H9 (cell line): ENCODE data around the gene NCBP3. TPM values are rescaled to one million over a fixed set of nuclear protein-coding genes. Genes with fewer than 3 reads are reported as not detected.

Experiments
- DNase-seq: peaks from one replicate; pipeline ENCODE4 v3.0.0-alpha.2; 2017
- H2AFZ ChIP-seq: one replicate; pipeline ENCODE4 v1.6.1; 2013; ENCODE audit warnings: mild to moderate bottlenecking, low read length, control low read depth, moderate library complexity
- H2AK5ac ChIP-seq: 2 replicates; pipeline ENCODE4 v1.6.1; 2013; ENCODE audit warnings: low read length, control low read depth, mixed read lengths; ENCODE audit not compliant: insufficient read length
- H2BK120ac ChIP-seq: one replicate; pipeline ENCODE4 v1.6.1; 2013; ENCODE audit warnings: low read depth, mild to moderate bottlenecking, low read length, control low read depth, inconsistent platforms; ENCODE audit not compliant: poor library complexity, severe bottlenecking
- H2BK12ac ChIP-seq: 2 replicates; pipeline ENCODE4 v1.6.1; 2013; ENCODE audit warnings: low read length, control low read depth, mixed read lengths, low read depth; ENCODE audit not compliant: insufficient read length
- H2BK15ac ChIP-seq: 2 replicates; pipeline ENCODE4 v1.6.1; 2013; ENCODE audit warnings: low read depth, low read length, control low read depth
- H2BK20ac ChIP-seq: one replicate; pipeline ENCODE4 v1.6.1; 2013; ENCODE audit warnings: low read depth, mild to moderate bottlenecking, low read length, control low read depth, inconsistent platforms; ENCODE audit not compliant: poor library complexity, severe bottlenecking
- H2BK5ac ChIP-seq: 2 replicates; pipeline ENCODE4 v1.6.1; 2013; ENCODE audit warnings: low read length, control low read depth, mixed read lengths; ENCODE audit not compliant: insufficient read length
- H3K14ac ChIP-seq: 2 replicates; pipeline ENCODE4 v1.6.1; 2013; ENCODE audit warnings: low read length, control low read depth; ENCODE audit not compliant: insufficient read depth
- H3K18ac ChIP-seq: 2 replicates; pipeline ENCODE4 v1.6.1; 2013; ENCODE audit warnings: low read depth, mild to moderate bottlenecking, mixed read lengths, low read length, control low read depth; ENCODE audit not compliant: insufficient read length
- H3K23ac ChIP-seq: 2 replicates; pipeline ENCODE4 v1.6.1; 2013; ENCODE audit warnings: low read length, control low read depth, mixed read lengths, low read depth; ENCODE audit not compliant: insufficient read length
- H3K23me2 ChIP-seq: 2 replicates; pipeline ENCODE4 v1.6.1; 2013; ENCODE audit warnings: low read depth, mild to moderate bottlenecking, mixed read lengths, low read length, control low read depth; ENCODE audit not compliant: insufficient read length, poor library complexity, severe bottlenecking
- H3K27ac ChIP-seq: 2 replicates; pipeline ENCODE4 v1.5.1; 2013; ENCODE audit warnings: low read length, control low read depth, mixed read lengths, low read depth; ENCODE audit not compliant: insufficient read length
- H3K27me3 ChIP-seq: 2 replicates; pipeline ENCODE4 v1.6.1; 2013; ENCODE audit warnings: low read length, control low read depth, inconsistent platforms; ENCODE audit not compliant: insufficient read depth
- H3K4ac ChIP-seq: 2 replicates; pipeline ENCODE4 v1.6.1; 2013; ENCODE audit warnings: low read depth, mild to moderate bottlenecking, control low read depth, inconsistent platforms, low read length, moderate library complexity
- H3K4me1 ChIP-seq: 2 replicates; pipeline ENCODE4 v1.6.1; 2013; ENCODE audit warnings: low read length, control low read depth, inconsistent platforms; ENCODE audit not compliant: insufficient read depth
- H3K4me2 ChIP-seq: 2 replicates; pipeline ENCODE4 v1.6.1; 2013; ENCODE audit warnings: low read length, control low read depth, mixed read lengths; ENCODE audit not compliant: insufficient read length, insufficient read depth
- H3K56ac ChIP-seq: 2 replicates; pipeline ENCODE4 v1.6.1; 2013; ENCODE audit warnings: low read depth, mild to moderate bottlenecking, mixed read lengths, low read length, control low read depth; ENCODE audit not compliant: insufficient read length
- H3K79me1 ChIP-seq: 2 replicates; pipeline ENCODE4 v1.6.1; 2013; ENCODE audit warnings: low read depth, mild to moderate bottlenecking, moderate library complexity, low read length, control low read depth, inconsistent platforms; ENCODE audit not compliant: insufficient read depth, poor library complexity, severe bottlenecking
- H3K79me2 ChIP-seq: 2 replicates; pipeline ENCODE4 v1.6.1; 2013; ENCODE audit warnings: low read length, control low read depth, inconsistent platforms; ENCODE audit not compliant: insufficient read depth
- H3K9ac ChIP-seq: 2 replicates; pipeline ENCODE4 v1.6.1; 2013; ENCODE audit warnings: low read length, control low read depth, mixed read lengths; ENCODE audit not compliant: insufficient read length; ENCODE audit errors: extremely low read depth
- H3K9me3 ChIP-seq: one replicate; pipeline ENCODE4 v1.6.1; 2013; ENCODE audit warnings: low read depth, low read length, inconsistent platforms; ENCODE audit not compliant: control insufficient read depth
- H3T11ph ChIP-seq: one replicate; pipeline ENCODE4 v1.6.1; 2013; ENCODE audit warnings: mild to moderate bottlenecking, low read length, control low read depth, inconsistent platforms
- H4K20me1 ChIP-seq: one replicate; pipeline ENCODE4 v1.6.1; 2013; ENCODE audit not compliant: control insufficient read depth, insufficient read length, insufficient read depth
- H4K5ac ChIP-seq: 2 replicates; pipeline ENCODE4 v1.6.1; 2013; ENCODE audit warnings: low read depth, mild to moderate bottlenecking, mixed read lengths, low read length, control low read depth; ENCODE audit not compliant: insufficient read length
- H4K8ac ChIP-seq: replicated peaks from 2 replicates; pipeline ENCODE4 v1.6.1; 2013; ENCODE audit warnings: low read length, control low read depth, mixed read lengths, low read depth; ENCODE audit not compliant: insufficient read length
- H4K91ac ChIP-seq: 2 replicates; pipeline ENCODE4 v1.6.1; 2013; ENCODE audit warnings: low read depth, mild to moderate bottlenecking, moderate library complexity, mixed read lengths, low read length, control low read depth; ENCODE audit not compliant: insufficient read length
- H3K27ac Mint-ChIP-seq, 3 experiments: 2 replicates in 2 of 3; 3 replicates in 1 of 3; pipeline ENCODE4 v1.8.0; 2020 to 2021; ENCODE audit warnings: mixed read lengths in 3 of 3, mild to moderate bottlenecking in 1 of 3, moderate library complexity in 1 of 3
- H3K27me3 Mint-ChIP-seq: 2 replicates; pipeline ENCODE4 v1.8.0; 2021; ENCODE audit warnings: low read depth, mild to moderate bottlenecking, moderate library complexity, mixed read lengths
- H3K36me3 Mint-ChIP-seq, 3 experiments: 2 replicates in 2 of 3; 3 replicates in 1 of 3; pipeline ENCODE4 v1.8.0; 2020 to 2021; ENCODE audit warnings: low read depth in 3 of 3, mixed read lengths in 3 of 3; ENCODE audit not compliant: insufficient read depth in 1 of 3
- H3K4me1 Mint-ChIP-seq, 2 experiments: 2 replicates each; pipeline ENCODE4 v1.8.0; 2020; ENCODE audit warnings: mixed read lengths in 2 of 2
- H3K4me3 Mint-ChIP-seq, 2 experiments: 2 replicates in 1 of 2; 3 replicates in 1 of 2; pipeline ENCODE4 v1.8.0; 2020 to 2021; ENCODE audit warnings: mild to moderate bottlenecking in 2 of 2, mixed read lengths in 2 of 2, moderate library complexity in 1 of 2
- H3K9me3 Mint-ChIP-seq, 2 experiments: 2 replicates in 1 of 2; 3 replicates in 1 of 2; pipeline ENCODE4 v1.8.0; 2020; ENCODE audit warnings: mild to moderate bottlenecking in 2 of 2, mixed read lengths in 2 of 2, moderate library complexity in 1 of 2
- CTCF ChIP-seq: fragments of 200-600 bp; sonication (generic); conservative IDR thresholded peaks from 3 replicates; pipeline ENCODE4 v1.8.0; 2021; ENCODE audit warnings: antibody characterized with exemption, mild to moderate bottlenecking
- WGBS: extraction: QIAGEN DNeasy Blood & Tissue Kit; methylation state at CpG from one replicate; pipeline ENCODE4 v1.1.7; 2013; ENCODE audit warnings: missing lambda C conversion rate, low lambda C conversion rate, mixed read lengths; ENCODE audit not compliant: insufficient read length; ENCODE audit errors: extremely low coverage; 5-methylcytosine and 5-hydroxymethylcytosine counted together
- total RNA-seq: library from RNA; stranded (reverse); gene quantifications from 2 replicates; pipeline ENCODE4 v1.2.1, GENCODE V29; 2021

Gene NCBP3
- total RNA-seq, 1 experiment from 2014 or later = 45.7 TPM

- peak overlapping the region; percentile 33 to 92 (median 65); a peak in 5 of 7 replicates for H3K27ac Mint-ChIP-seq
- peaks cover 4% of the 10 kb centered on the region for H3K27me3 Mint-ChIP-seq
- Histone ChIP-seq H3K4me1 (no peaks in the 10 kb centered on the region), H3K14ac (no peak overlapping the region), H2AFZ (no peak overlapping the region), H3K79me2 (peaks cover 10% of the 10 kb centered on the region; the same call in 1 of the 2 replicates), H2BK20ac (no peak overlapping the region), H2BK5ac (no peak overlapping the region), H3K18ac (no peak overlapping the region), H3K23ac (no peak overlapping the region), H4K91ac (no peak overlapping the region), H2BK15ac (no peak overlapping the region), H4K20me1 (no peaks in the 10 kb centered on the region), H2AK5ac (no peak overlapping the region), H3K4ac (no peak overlapping the region), H3K27ac (no peak overlapping the region), H4K8ac (no peak overlapping the region), H3K56ac (no peak overlapping the region), H4K5ac (no peak overlapping the region), H3K23me2 (no peaks in the 10 kb centered on the region), H3K27me3 (no peaks in the 10 kb centered on the region), H3K4me2 (no peak overlapping the region), H2BK120ac (no peak overlapping the region), H2BK12ac (no peak overlapping the region), H3K79me1 (peaks cover 7% of the 10 kb centered on the region), H3K9me3 (no peaks in the 10 kb centered on the region), H3K9ac (no peak overlapping the region), H3T11ph (no peak overlapping the region)
- peaks cover 18 to 48% (median 47%) of the 10 kb centered on the region in 3 experiments; a peak in 6 of 7 replicates for H3K36me3 Mint-ChIP-seq
- peak; percentile 74 for DNase-seq
- H3K4me3 Mint-ChIP-seq = peak overlapping the region; percentile 94 to 98
- H3K4me1 Mint-ChIP-seq = peaks cover 12 to 18% of the 10 kb centered on the region in 2 experiments
- TF ChIP-seq CTCF = peak; percentile 80
- H3K9me3 Mint-ChIP-seq = no peaks in the 10 kb centered on the region
- WGBS = no CpG with 5 or more reads among the region's 3 CpGs
Observed at GRCh38 chr17:3843935-3844516, 2.0 kb downstream of the NCBP3 start.
